Keratinocyte (primary cell): ENCODE results near the gene TMEM131. TPM values are rescaled to one million over a fixed set of nuclear protein-coding genes. Genes with fewer than 3 reads are reported as not detected.

Source experiments
- DNase-seq: peaks from one replicate; pipeline ENCODE4 v3.0.0-alpha.2; 2011; ENCODE audit warnings: low read depth, missing footprints, low spot score
- FAIRE-seq: peaks from 2 replicates; lab custom pipeline; 2011; peaks lifted over from hg19 to GRCh38; lab: Jason Lieb, UNC
- H2AFZ ChIP-seq: 2 replicates; pipeline ENCODE4 v1.6.0; 2012; ENCODE audit warnings: low read length, control low read depth, inconsistent platforms; ENCODE audit not compliant: control insufficient read depth
- H3K27ac ChIP-seq: 2 replicates; pipeline ENCODE4 v1.5.1; 2011; ENCODE audit warnings: low read length; ENCODE audit not compliant: control insufficient read depth, insufficient read depth
- H3K27me3 ChIP-seq: 3 replicates; pipeline ENCODE4 v1.6.0; 2011; ENCODE audit warnings: low read length; ENCODE audit not compliant: control insufficient read depth, insufficient read depth; ENCODE audit errors: extremely low read depth
- H3K36me3 ChIP-seq, 2 experiments: 2 replicates in 1 of 2; 3 replicates in 1 of 2; pipeline ENCODE4 v1.5.1; 2011; ENCODE audit warnings: low read length in 2 of 2, mild to moderate bottlenecking in 1 of 2; ENCODE audit not compliant: control insufficient read depth in 2 of 2, insufficient read depth in 2 of 2; ENCODE audit errors: extremely low read depth in 1 of 2
- H3K4me1 ChIP-seq: 3 replicates; pipeline ENCODE4 v1.5.1; 2011; ENCODE audit warnings: low read length; ENCODE audit not compliant: control insufficient read depth, insufficient read depth; ENCODE audit errors: extremely low read depth
- H3K4me2 ChIP-seq: 3 replicates; pipeline ENCODE4 v1.6.0; 2011; ENCODE audit warnings: low read depth, low read length; ENCODE audit not compliant: control insufficient read depth, insufficient read depth; ENCODE audit errors: extremely low read depth
- H3K4me3 ChIP-seq, 3 experiments: fragments of 200-600 bp in 1 of 3; sonication (generic) in 1 of 3; 2 replicates in 2 of 3; 3 replicates in 1 of 3; pipeline ENCODE4 v1.5.1; 2011 to 2016; ENCODE audit warnings: low read length in 3 of 3, mild to moderate bottlenecking in 3 of 3, control low read depth in 2 of 3, inconsistent platforms in 1 of 3, low read depth in 1 of 3, mixed read lengths in 1 of 3, mixed run types in 1 of 3, moderate library complexity in 1 of 3; ENCODE audit not compliant: control insufficient read depth in 2 of 3, insufficient read depth in 2 of 3; ENCODE audit errors: extremely low read depth in 1 of 3
- H3K79me2 ChIP-seq: 2 replicates; pipeline ENCODE4 v1.6.0; 2012; ENCODE audit warnings: low read length; ENCODE audit not compliant: control insufficient read depth, insufficient read depth
- H3K9ac ChIP-seq: 3 replicates; pipeline ENCODE4 v1.6.0; 2011; ENCODE audit warnings: low read length; ENCODE audit not compliant: control insufficient read depth, insufficient read depth; ENCODE audit errors: extremely low read depth
- H3K9me1 ChIP-seq: 3 replicates; pipeline ENCODE4 v1.6.0; 2011; ENCODE audit warnings: low read length; ENCODE audit not compliant: control insufficient read depth, insufficient read depth; ENCODE audit errors: extremely low read depth
- H3K9me3 ChIP-seq: 2 replicates; pipeline ENCODE4 v1.5.1; 2012; ENCODE audit warnings: low read depth, low read length; ENCODE audit not compliant: control insufficient read depth
- H4K20me1 ChIP-seq: 3 replicates; pipeline ENCODE4 v1.6.0; 2011; ENCODE audit warnings: low read length; ENCODE audit not compliant: control insufficient read depth, insufficient read depth; ENCODE audit errors: extremely low read depth
- CTCF ChIP-seq, 3 experiments: IDR thresholded peaks in 1 of 3; conservative IDR thresholded peaks in 1 of 3; optimal IDR thresholded peaks in 1 of 3; 2 replicates in 2 of 3; 3 replicates in 1 of 3; pipeline versions ENCODE3 to v1.5.1; 2011; ENCODE audit warnings: low read length in 3 of 3, mild to moderate bottlenecking in 3 of 3, moderate library complexity in 2 of 3, control low read depth in 1 of 3, inconsistent platforms in 1 of 3; ENCODE audit not compliant: insufficient read depth in 2 of 3; ENCODE audit errors: extremely low read depth in 1 of 3
- EZH2 ChIP-seq: IDR thresholded peaks from one replicate; pipeline ENCODE4 v1.6.1; 2012; ENCODE audit warnings: inconsistent platforms, mild to moderate bottlenecking, low read length, moderate library complexity
- dilution Hi-C: fragments of 300-500 bp; cut with MboI; formaldehyde crosslinking; loops from one replicate; pipeline ENCODE4 v1.7.0; 2020; ENCODE audit warnings: low sequenced_read_pairs; ENCODE audit not compliant: extremely low pct_ligation_motif_present
- polyA plus RNA-seq, 5 experiments: library from polyadenylated mRNA; depleted of rRNA in 3 of 5; stranded (reverse) in 3 of 5; stranded (forward) in 1 of 5; unstranded in 1 of 5; fragments of >200 nt; gene quantifications; 1 replicate in 1 of 5; 2 replicates in 3 of 5; 3 replicates in 1 of 5; pipeline versions ENCODE4 v1.2.1 to v1.2.3, GENCODE V29; 2011 to 2012; ENCODE audit warnings: missing spikeins in 2 of 5, low read depth in 1 of 5, low replicate concordance in 1 of 5

The TMEM131 gene
- polyA plus RNA-seq, 1 donor (not counting 4 experiments of a cell fraction or from before 2014, with no cell fraction given), result 25.5 TPM

DNA sequence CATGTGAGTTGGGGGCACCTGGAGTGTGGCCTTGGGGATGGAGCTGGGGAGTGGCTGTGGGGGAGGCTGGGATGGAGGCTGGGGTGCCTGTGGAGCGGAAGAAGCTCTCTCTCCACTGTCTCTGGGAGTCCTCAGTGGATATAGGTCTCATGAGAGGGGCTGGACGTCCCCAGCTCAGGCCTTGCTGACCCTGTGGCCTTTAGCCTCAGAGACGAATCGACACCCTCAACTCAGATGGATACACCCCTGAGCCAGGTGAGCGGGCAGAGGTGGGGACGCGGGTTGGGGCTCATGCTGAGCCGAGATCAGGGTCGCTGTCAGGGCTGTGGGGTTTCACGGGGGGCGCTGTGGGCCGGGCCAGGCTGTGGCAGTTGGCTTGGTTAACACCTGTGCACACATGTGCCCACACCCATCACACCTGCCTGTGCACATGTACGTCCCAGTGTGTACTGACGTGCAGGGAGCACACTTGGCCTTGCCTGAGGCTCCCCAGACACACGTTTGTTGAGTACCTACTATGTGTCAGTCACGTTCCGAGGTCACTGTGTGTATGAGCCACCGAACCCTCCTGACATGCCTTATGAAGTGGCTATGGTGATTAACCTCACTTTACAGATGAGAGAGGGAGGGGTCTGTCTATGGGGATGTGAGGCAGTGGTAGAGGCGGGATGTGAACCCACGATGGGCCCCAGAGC lies 262.3 kb downstream of the TMEM131 start:
- H3K27me3 ChIP-seq, result no peaks in the 10 kb centered on the region
- no peak overlapping the region for H3K4me2 ChIP-seq
- no peak for TF ChIP-seq EZH2
- TF ChIP-seq CTCF (optimal IDR thresholded peaks at IDR 0.05 in 1 of 3, IDR thresholded peaks at IDR 0.05 in 1 of 3, conservative IDR thresholded peaks at IDR 0.05 in 1 of 3; ENCODE audit: extremely low read depth in 1 of 3, insufficient read depth in 2 of 3, low read length in 3 of 3), result no peak
- H3K9me3 ChIP-seq, result peaks cover 3% of the 10 kb centered on the region
- H3K4me1 ChIP-seq, result peaks cover 4% of the 10 kb centered on the region
- H3K36me3 ChIP-seq, result no peaks in the 10 kb centered on the region
- H3K27ac ChIP-seq, result no peak overlapping the region
- H3K4me3 ChIP-seq, result no peak overlapping the region
- H2AFZ ChIP-seq, result no peak overlapping the region
- FAIRE-seq, result no peak
- H4K20me1 ChIP-seq, result no peaks in the 10 kb centered on the region
- H3K79me2 ChIP-seq, result no peaks in the 10 kb centered on the region
- no peak overlapping the region for H3K9ac ChIP-seq
- dilution Hi-C loops, result no loop called here
- no peak for DNase-seq
- no peaks in the 10 kb centered on the region for H3K9me1 ChIP-seq

DNA sequence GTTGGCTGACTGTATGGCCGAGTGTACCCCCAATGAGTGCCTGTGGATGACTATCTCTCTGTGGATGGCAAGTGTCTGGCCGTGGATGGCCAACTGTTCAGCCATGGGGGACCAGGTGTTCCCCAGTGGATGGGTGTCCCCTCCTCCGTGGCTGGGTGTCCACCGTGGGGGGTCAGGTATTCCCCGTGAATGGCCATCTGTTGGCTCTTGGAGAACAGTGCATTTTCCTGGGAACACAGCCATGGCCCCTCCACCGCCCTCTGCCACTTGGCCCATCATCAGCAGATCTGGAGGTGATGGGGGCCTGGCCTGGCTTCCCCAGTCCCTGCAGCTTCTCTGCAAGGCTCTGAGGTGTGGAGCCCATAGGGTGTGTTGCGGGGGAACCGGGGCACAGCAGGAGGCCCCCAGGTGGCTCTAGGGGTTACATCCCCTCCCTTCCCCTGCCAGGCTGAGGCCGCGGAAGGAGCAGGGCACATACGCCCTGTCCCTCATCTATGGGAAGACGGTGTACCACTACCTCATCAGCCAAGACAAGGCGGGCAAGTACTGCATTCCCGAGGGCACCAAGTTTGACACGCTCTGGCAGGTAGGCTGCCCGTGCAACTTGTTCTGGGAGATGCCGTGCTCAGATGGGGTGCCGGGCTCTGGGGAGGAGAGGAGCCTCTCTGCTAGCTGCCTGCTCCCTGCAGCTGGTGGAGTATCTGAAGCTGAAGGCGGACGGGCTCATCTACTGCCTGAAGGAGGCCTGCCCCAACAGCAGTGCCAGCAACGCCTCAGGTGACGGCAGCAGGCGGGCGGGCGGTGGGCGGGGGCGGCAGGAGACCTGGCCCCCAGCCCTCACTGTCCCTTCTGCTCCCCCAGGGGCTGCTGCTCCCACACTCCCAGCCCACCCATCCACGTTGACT lies 263.1 kb downstream of the TMEM131 start:
- Histone ChIP-seq H3K79me2 (no peaks in the 10 kb centered on the region), H3K27me3 (no peaks in the 10 kb centered on the region), H3K27ac (no peak overlapping the region), H3K36me3 (no peaks in the 10 kb centered on the region), H3K4me1 (peaks cover 9% of the 10 kb centered on the region), H3K9me1 (no peaks in the 10 kb centered on the region), H3K9me3 (peaks cover 3% of the 10 kb centered on the region), H3K4me2 (no peak overlapping the region), H2AFZ (no peak overlapping the region), H3K4me3 (no peak overlapping the region), H3K9ac (no peak overlapping the region), H4K20me1 (no peaks in the 10 kb centered on the region)
- DNase-seq (no peak), FAIRE-seq (no peak)
- dilution Hi-C loops, result no loop called here
- TF ChIP-seq CTCF (optimal IDR thresholded peaks at IDR 0.05 in 1 of 3, IDR thresholded peaks at IDR 0.05 in 1 of 3, conservative IDR thresholded peaks at IDR 0.05 in 1 of 3; ENCODE audit: extremely low read depth in 1 of 3, insufficient read depth in 2 of 3, low read length in 3 of 3) (no peak), EZH2 (no peak)
